Measurements from ENCODE around the gene APC2.
"Not testable (repeated sequence)": the region's sequence is repeated elsewhere in the genome, so short reads cannot be mapped to it uniquely, and the experiment has no call there.

APC2 gene

GRCh38 chr19:1495051-1495798 is 45.3 kb downstream of the APC2 start:
- ChIA-PET POLR2A (no interaction called here), CTCF (no interaction called here)
- no peak for DNase-seq (ENCODE audit: extremely low spot score)
- TF ChIP-seq CTCF (IDR thresholded peaks at IDR 0.05; ENCODE audit: control extremely low read depth, extremely low read depth, low read depth, missing control alignments), result no peak

- CTCF ChIA-PET, result no interaction called here
- TF ChIP-seq CTCF (IDR thresholded peaks at IDR 0.05; ENCODE audit: control extremely low read depth, extremely low read depth, low read depth, missing control alignments), result no peak
- DNase-seq (ENCODE audit: extremely low spot score), result no peak
- POLR2A ChIA-PET, result no interaction called here
These were observed 46.1 kb downstream of the APC2 start for GRCh38 chr19:1495799-1496713.

DNA sequence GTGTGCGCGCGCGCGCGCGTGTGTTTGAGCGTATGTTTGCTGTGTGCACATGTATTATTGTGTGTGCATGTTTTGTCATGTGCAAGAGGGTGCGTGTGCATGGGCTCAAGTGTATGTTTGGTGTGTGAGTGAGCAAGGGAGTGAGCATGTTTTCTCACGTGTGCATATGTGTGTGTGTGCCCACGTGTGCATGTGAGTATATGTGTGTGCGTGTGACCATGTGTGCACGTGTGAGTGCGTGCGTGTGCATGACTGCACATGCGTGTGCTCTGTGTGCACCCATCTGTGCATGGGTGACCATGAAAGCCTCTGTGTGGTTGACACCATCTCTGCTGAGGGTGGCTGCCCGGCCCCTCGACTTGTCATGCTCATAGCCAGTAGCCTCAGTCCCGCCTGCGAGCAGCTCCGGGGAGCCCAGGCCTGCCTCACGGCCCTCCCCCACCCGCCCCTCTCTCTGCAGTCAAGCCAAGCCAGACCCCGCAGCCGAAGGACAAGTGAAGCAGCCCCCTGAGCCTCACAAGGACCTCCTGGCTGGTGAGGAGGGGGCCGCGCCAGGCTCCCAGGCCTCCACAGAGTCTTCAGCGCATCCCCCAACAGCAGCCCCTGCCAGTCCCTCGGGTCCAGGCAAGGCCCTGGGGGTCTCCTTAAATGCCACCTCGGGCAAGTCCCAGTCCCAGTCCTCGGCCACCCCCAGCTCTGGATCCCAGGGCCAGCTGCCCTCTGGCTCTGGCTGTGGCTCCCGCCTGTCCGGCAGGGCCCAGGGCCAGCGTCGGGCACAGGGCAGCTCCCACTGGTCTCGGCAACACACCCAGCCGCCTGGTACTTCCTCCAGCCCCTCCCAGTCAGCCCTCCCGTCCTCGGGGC is 47.0 kb downstream of the APC2 start:
- ChIA-PET POLR2A (no interaction called here), CTCF (interaction anchor here (1.3 kb wide), 1 partner anchor 329 kb away, joined by 3 read pairs; no protein-coding TSS in a partner anchor)
- no peak for DNase-seq (ENCODE audit: extremely low spot score)
- TF ChIP-seq CTCF (IDR thresholded peaks at IDR 0.05; ENCODE audit: control extremely low read depth, extremely low read depth, low read depth, missing control alignments), result no peak

GRCh38 chr19:1497578-1498235 is 47.8 kb downstream of the APC2 start:
- TF ChIP-seq CTCF (IDR thresholded peaks at IDR 0.05; ENCODE audit: control extremely low read depth, extremely low read depth, low read depth, missing control alignments), result no peak
- ChIA-PET CTCF (interaction anchor here (1.3 kb wide), 1 partner anchor 328 kb away, joined by 3 read pairs; no protein-coding TSS in a partner anchor), POLR2A (no interaction called here)
- no peak for DNase-seq (ENCODE audit: extremely low spot score)

- CTCF ChIA-PET; DNase-seq (ENCODE audit: extremely low spot score); POLR2A ChIA-PET: not testable (repeated sequence)
These were observed 49.3 kb downstream of the APC2 start for GRCh38 chr19:1499231-1499630.

DNA sequence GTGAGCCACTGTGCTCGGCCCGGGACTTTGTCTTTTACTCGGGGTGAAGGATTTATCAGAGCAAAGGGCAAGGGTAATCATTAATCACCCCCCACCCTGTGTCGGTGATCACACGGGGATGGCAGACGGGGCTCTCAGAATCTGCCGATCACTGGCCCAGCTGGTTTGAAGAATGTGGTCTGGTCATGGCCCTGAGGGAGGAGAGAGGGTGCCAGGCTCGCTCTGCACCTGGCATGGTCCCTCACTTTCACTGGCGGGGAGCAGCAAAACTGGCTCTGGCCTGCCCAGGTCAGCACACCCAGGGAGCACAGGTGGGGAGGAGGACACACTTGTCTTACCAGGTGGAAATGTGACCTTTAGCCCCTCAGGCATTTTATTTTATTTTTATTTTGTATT is 51.3 kb downstream of the APC2 start:
- CTCF ChIA-PET, result interaction anchor here (0.8 kb wide), 1 partner anchor 11 kb away, joined by 3 read pairs; no protein-coding TSS in a partner anchor
- POLR2A ChIA-PET, result no interaction called here
- no peak for DNase-seq (ENCODE audit: extremely low spot score)
- TF ChIP-seq CTCF (IDR thresholded peaks at IDR 0.05; ENCODE audit: control extremely low read depth, extremely low read depth, low read depth, missing control alignments), result no peak

Data from GM10248 (cell line).